H1 (cell line): ENCODE data around the gene ADCY3. TPM values are rescaled to one million over a fixed set of nuclear protein-coding genes. Genes with fewer than 3 reads are reported as not detected.

ENCODE experiments used
- CTCF ChIA-PET: fragments of 300-600 bp; sonication (Branson Sonifier 250); formaldehyde crosslinking; loops from one replicate; lab custom pipeline; 2021; ENCODE audit not compliant: partially characterized antibody; lab: Charles Lee
- POLR2A ChIA-PET: fragments of 300-600 bp; sonication (Branson Sonifier 250); formaldehyde crosslinking; loops from one replicate; lab custom pipeline; 2021; ENCODE audit warnings: inconsistent platforms; ENCODE audit not compliant: partially characterized antibody; lab: Charles Lee
- DNase-seq, 2 experiments: peaks; one replicate each; pipeline versions ENCODE4 v3.0.0 to v3.0.0-alpha.2; 2010 to 2022; ENCODE audit warnings: low spot score in 2 of 2, low read depth in 1 of 2, mixed read lengths in 1 of 2
- FAIRE-seq: peaks from 2 replicates; lab custom pipeline; 2011; peaks lifted over from hg19 to GRCh38; lab: Jason Lieb, UNC
- H2AFZ ChIP-seq: 2 replicates; pipeline ENCODE4 v1.8.1; 2012; ENCODE audit warnings: low read length, inconsistent platforms
- H2AK5ac ChIP-seq: 2 replicates; pipeline ENCODE4 v1.6.1; 2013; ENCODE audit warnings: low read depth, low read length
- H2BK120ac ChIP-seq: replicated peaks from 2 replicates; pipeline ENCODE3; 2013; ENCODE audit warnings: low read depth, low read length, inconsistent platforms
- H2BK12ac ChIP-seq: 2 replicates; pipeline ENCODE4 v1.6.1; 2013; ENCODE audit warnings: low read depth, low read length
- H2BK15ac ChIP-seq: 2 replicates; pipeline ENCODE4 v1.6.1; 2013; ENCODE audit warnings: low read length
- H2BK20ac ChIP-seq: 2 replicates; pipeline ENCODE4 v1.6.1; 2013; ENCODE audit warnings: low read length
- H2BK5ac ChIP-seq: 2 replicates; pipeline ENCODE4 v1.6.1; 2013; ENCODE audit warnings: low read depth, low read length
- H3K14ac ChIP-seq: 2 replicates; pipeline ENCODE4 v1.6.1; 2013; ENCODE audit warnings: inconsistent platforms; ENCODE audit not compliant: insufficient read length
- H3K18ac ChIP-seq: 2 replicates; pipeline ENCODE4 v1.6.1; 2013; ENCODE audit warnings: low read length; ENCODE audit errors: extremely low read depth
- H3K23ac ChIP-seq: 2 replicates; pipeline ENCODE4 v1.6.1; 2013; ENCODE audit warnings: inconsistent platforms; ENCODE audit not compliant: insufficient read length
- H3K23me2 ChIP-seq: 2 replicates; pipeline ENCODE4 v1.6.1; 2013; ENCODE audit warnings: low read depth, low read length
- H3K27ac ChIP-seq: 2 replicates; pipeline ENCODE4 v1.6.1; 2011; ENCODE audit warnings: low read depth, low read length, inconsistent platforms
- H3K27me3 ChIP-seq, 4 experiments: replicated peaks in 1 of 4; 1 replicate in 1 of 4; 2 replicates in 3 of 4; pipeline versions ENCODE4 v1.6.1 to v1.8.1; 2011 to 2013; ENCODE audit warnings: low read length in 3 of 4, mild to moderate bottlenecking in 3 of 4, inconsistent platforms in 2 of 4, mixed read lengths in 2 of 4, moderate library complexity in 1 of 4; ENCODE audit not compliant: control insufficient read depth in 3 of 4, insufficient read depth in 3 of 4; ENCODE audit errors: extremely low read depth in 1 of 4
- H3K36me3 ChIP-seq, 4 experiments: 2 replicates each; pipeline versions ENCODE4 v1.6.1 to v1.8.1; 2011 to 2013; ENCODE audit warnings: mild to moderate bottlenecking in 4 of 4, low read length in 3 of 4, moderate library complexity in 2 of 4, control low read depth in 1 of 4, inconsistent platforms in 1 of 4; ENCODE audit not compliant: insufficient read depth in 4 of 4, control insufficient read depth in 2 of 4
- H3K4ac ChIP-seq: replicated peaks from 2 replicates; pipeline ENCODE3; 2013; ENCODE audit warnings: low read length, low read depth, mixed read lengths, inconsistent platforms; ENCODE audit not compliant: insufficient read length
- H3K4me1 ChIP-seq, 4 experiments: replicated peaks in 1 of 4; 1 replicate in 1 of 4; 2 replicates in 3 of 4; pipeline versions ENCODE4 v1.6.1 to v1.8.1; 2011 to 2013; ENCODE audit warnings: low read length in 3 of 4, inconsistent platforms in 2 of 4, mixed read lengths in 1 of 4; ENCODE audit not compliant: insufficient read depth in 4 of 4, control insufficient read depth in 3 of 4
- H3K4me2 ChIP-seq, 2 experiments: 2 replicates each; pipeline versions ENCODE4 v1.6.1 to v1.8.1; 2011 to 2013; ENCODE audit warnings: low read depth in 2 of 2, low read length in 2 of 2, control low read depth in 1 of 2, inconsistent platforms in 1 of 2, mild to moderate bottlenecking in 1 of 2; ENCODE audit not compliant: insufficient read depth in 1 of 2
- H3K4me3 ChIP-seq, 4 experiments: fragments of 200-600, 300-600 bp in 1 of 4; sonication (generic), shearing (Covaris generic), sonication (Bioruptor Twin) in 1 of 4; 2 replicates each; pipeline versions ENCODE4 v1.5.1 to v1.8.1; 2011 to 2016; ENCODE audit warnings: low read length in 4 of 4, low read depth in 3 of 4, control low read depth in 2 of 4, inconsistent platforms in 2 of 4, mild to moderate bottlenecking in 2 of 4, mixed read lengths in 1 of 4, moderate library complexity in 1 of 4; ENCODE audit not compliant: insufficient read depth in 2 of 4; ENCODE audit errors: extremely low read depth in 1 of 4
- H3K56ac ChIP-seq: replicated peaks from 2 replicates; pipeline ENCODE3; 2013; ENCODE audit warnings: low read depth, mild to moderate bottlenecking, mixed read lengths, low read length, inconsistent platforms; ENCODE audit not compliant: insufficient read length
- H3K79me1 ChIP-seq: 2 replicates; pipeline ENCODE4 v1.6.1; 2013; ENCODE audit warnings: low read depth, low read length, control low read depth
- H3K79me2 ChIP-seq, 2 experiments: 2 replicates each; pipeline versions ENCODE4 v1.6.1 to v1.8.1; 2012 to 2013; ENCODE audit warnings: low read length in 2 of 2, mild to moderate bottlenecking in 2 of 2, inconsistent platforms in 1 of 2; ENCODE audit not compliant: insufficient read depth in 2 of 2, control insufficient read depth in 1 of 2
- H3K9ac ChIP-seq, 4 experiments: replicated peaks in 1 of 4; 1 replicate in 1 of 4; 2 replicates in 3 of 4; pipeline versions ENCODE4 v1.6.1 to v1.8.1; 2011 to 2013; ENCODE audit warnings: low read depth in 3 of 4, low read length in 3 of 4, control low read depth in 2 of 4, mild to moderate bottlenecking in 2 of 4, moderate library complexity in 2 of 4, inconsistent platforms in 1 of 4; ENCODE audit errors: extremely low read depth in 1 of 4
- H3K9me3 ChIP-seq, 2 experiments: 2 replicates each; pipeline versions ENCODE4 v1.6.1 to v1.8.1; 2012 to 2013; ENCODE audit warnings: mild to moderate bottlenecking in 2 of 2, moderate library complexity in 2 of 2, control low read depth in 1 of 2, inconsistent platforms in 1 of 2, low read depth in 1 of 2, low read length in 1 of 2, mixed read lengths in 1 of 2; ENCODE audit not compliant: insufficient read depth in 2 of 2
- H4K20me1 ChIP-seq, 2 experiments: replicated peaks in 1 of 2; 2 replicates each; pipeline versions ENCODE3 to v1.8.1; 2011 to 2013; ENCODE audit warnings: inconsistent platforms in 2 of 2, low read length in 2 of 2, mild to moderate bottlenecking in 1 of 2; ENCODE audit not compliant: insufficient read depth in 2 of 2, control insufficient read depth in 1 of 2
- H4K5ac ChIP-seq: 2 replicates; pipeline ENCODE4 v1.6.1; 2013; ENCODE audit warnings: low read length, low read depth, mixed read lengths, inconsistent platforms; ENCODE audit not compliant: insufficient read length
- H4K8ac ChIP-seq: 2 replicates; pipeline ENCODE4 v1.8.0; 2013; ENCODE audit warnings: mild to moderate bottlenecking, moderate library complexity, low read length, inconsistent platforms; ENCODE audit not compliant: insufficient read depth; ENCODE audit errors: extremely low read depth
- H4K91ac ChIP-seq: replicated peaks from 2 replicates; pipeline ENCODE3; 2013; ENCODE audit warnings: low read length, mixed read lengths, inconsistent platforms; ENCODE audit not compliant: insufficient read length
- WGBS, 2 experiments: shearing (Covaris generic) in 1 of 2; methylation state at CpG; one replicate each; pipeline versions ENCODE4 v1.1.6 to v1.1.7; 2013 to 2015; ENCODE audit warnings: low lambda C conversion rate in 2 of 2, mixed read lengths in 2 of 2, inconsistent platforms in 1 of 2, low coverage in 1 of 2, missing lambda C conversion rate in 1 of 2; ENCODE audit not compliant: insufficient replicate concordance in 2 of 2, insufficient coverage in 1 of 2, insufficient read length in 1 of 2; ENCODE audit errors: extremely low coverage in 1 of 2, missing lambda C conversion rate in 1 of 2; 5-methylcytosine and 5-hydroxymethylcytosine counted together
- polyA plus RNA-seq, 7 experiments: library from polyadenylated mRNA; depleted of rRNA in 3 of 7; stranded (reverse) in 5 of 7; unstranded in 2 of 7; fragments of >200 nt in 5 of 7; fragments of 200-250 nt in 2 of 7; gene quantifications; 1 replicate in 5 of 7; 2 replicates in 1 of 7; 4 replicates in 1 of 7; pipeline versions ENCODE4 v1.2.1 to v1.2.3, GENCODE V29; 2011 to 2013; ENCODE audit warnings: missing spikeins in 2 of 7, mixed read lengths in 2 of 7
- total RNA-seq: library from RNA; stranded (reverse); fragmentation: NEBNext Ultra II Directional; extraction: Animal tissue kit (Norgen Biotek cat#: 25700); gene quantifications from 2 replicates; pipeline ENCODE4 v1.2.1, GENCODE V29; 2021

Gene ADCY3
- total and polyA plus RNA-seq, 2 of the 8 experiments (the other 6 are each of a cell fraction or from before 2014, with no cell fraction given) = 45.1 to 52.9 TPM

GRCh38 chr2:24899361-24899910 is 20.6 kb downstream of the ADCY3 start:
- peaks cover 9 to 13% of the 10 kb centered on the region in 2 experiments; a peak in 3 of 4 replicates for H3K9me3 ChIP-seq
- no peaks in the 10 kb centered on the region for H3K23me2 ChIP-seq
- no peak overlapping the region for H2BK15ac ChIP-seq
- 85% methylated on average over 7 of the region's 7 CpGs; no CpG with 5 or more reads in 1 of the 2 experiments for WGBS, 2 experiments
- H3K14ac ChIP-seq = no peak overlapping the region
- H3K4ac ChIP-seq = no peak overlapping the region
- H3K4me2 ChIP-seq = no peak overlapping the region
- peaks cover 5% of the 10 kb centered on the region; the same call in 1 of the 2 replicates for H3K79me1 ChIP-seq
- no peak overlapping the region for H2BK12ac ChIP-seq
- H3K27me3 ChIP-seq = no peaks in the 10 kb centered on the region
- H3K9ac ChIP-seq = no peak overlapping the region
- no peak overlapping the region for H3K18ac ChIP-seq
- DNase-seq (no peak), FAIRE-seq (no peak)
- H3K4me1 ChIP-seq = peaks cover 0 to 4% (median 2%) of the 10 kb centered on the region in 4 experiments; a peak in 5 of 7 replicates
- no peak overlapping the region for H2AFZ ChIP-seq
- no peak overlapping the region for H2BK120ac ChIP-seq
- no peak overlapping the region for H2BK20ac ChIP-seq
- peaks cover 0 to 2% (median 0%) of the 10 kb centered on the region in 4 experiments; a peak in 2 of 8 replicates for H3K36me3 ChIP-seq
- H2AK5ac ChIP-seq = 0 out of 2 replicates have a peak overlapping the region, but pooled peaks have one; percentile 20
- no peak overlapping the region for H3K27ac ChIP-seq
- H3K23ac ChIP-seq = no peak overlapping the region
- H4K8ac ChIP-seq = no peak overlapping the region
- no peak overlapping the region for H4K5ac ChIP-seq
- H4K20me1 ChIP-seq = peaks cover 0 to 3% of the 10 kb centered on the region in 2 experiments
- POLR2A ChIA-PET = no interaction called here
- CTCF ChIA-PET = interaction anchor here (1.0 to 1.6 kb wide), 4 partner anchors 10 to 70 kb away, joined by 3 to 5 read pairs (median 4); no protein-coding TSS in a partner anchor
- no peak overlapping the region for H3K56ac ChIP-seq
- no peak overlapping the region for H3K4me3 ChIP-seq
- H4K91ac ChIP-seq = no peak overlapping the region
- 0 out of 2 replicates have a peak overlapping the region, but pooled peaks have one; percentile 66 for H2BK5ac ChIP-seq
- H3K79me2 ChIP-seq = no peaks in the 10 kb centered on the region; a peak in 1 of 4 replicates
